OCI-LY3 (cell line): ENCODE measurements around the gene RSPRY1.

ENCODE experiments used
- H2AFZ ChIP-seq: fragments of 200-600, 300-600 bp; shearing (Covaris generic); 2 replicates; pipeline ENCODE4 v1.6.0; 2014; ENCODE audit warnings: antibody characterized with exemption, low read depth, low read length
- H3K27ac ChIP-seq: fragments of 200-600, 300-600 bp; sonication (generic); 2 replicates; pipeline ENCODE4 v1.5.1; 2014; ENCODE audit warnings: mild to moderate bottlenecking, low read length, moderate library complexity, mixed read lengths
- H3K27me3 ChIP-seq: fragments of 200-600, 300-600 bp; sonication (generic); 2 replicates; pipeline ENCODE4 v1.6.1; 2014; ENCODE audit warnings: low read depth, low read length, mixed read lengths
- H3K36me3 ChIP-seq: fragments of 200-600, 300-600 bp; sonication (generic); replicated peaks from 2 replicates; pipeline ENCODE3; 2014; ENCODE audit warnings: low read depth, low read length, mixed read lengths
- H3K4me1 ChIP-seq: fragments of 300-600, 200-600 bp; sonication (generic); 2 replicates; pipeline ENCODE4 v1.6.1; 2014; ENCODE audit warnings: low read length, mixed read lengths
- H3K4me2 ChIP-seq: fragments of 200-600, 300-600 bp; sonication (generic); 2 replicates; pipeline ENCODE4 v1.6.1; 2014; ENCODE audit warnings: low read length, mixed read lengths
- H3K4me3 ChIP-seq: fragments of 300-600, 200-600 bp; sonication (generic); 2 replicates; pipeline ENCODE4 v1.5.1; 2014; ENCODE audit warnings: antibody characterized with exemption, mild to moderate bottlenecking, low read length, moderate library complexity
- H3K79me2 ChIP-seq: fragments of 300-600, 200-600 bp; shearing (Covaris generic); 2 replicates; pipeline ENCODE4 v1.6.1; 2014; ENCODE audit warnings: mild to moderate bottlenecking, low read length, mixed read lengths
- H3K9ac ChIP-seq: fragments of 300-600, 200-600 bp; shearing (Covaris generic); 2 replicates; pipeline ENCODE4 v1.6.0; 2014; ENCODE audit warnings: mild to moderate bottlenecking, low read length, moderate library complexity
- H3K9me3 ChIP-seq: fragments of 200-600, 300-600 bp; shearing (Covaris generic); 2 replicates; pipeline ENCODE4 v1.6.1; 2014; ENCODE audit warnings: low read length, mixed read lengths; ENCODE audit not compliant: insufficient read depth
- H4K20me1 ChIP-seq: fragments of 200-600, 300-600 bp; sonication (generic); 2 replicates; pipeline ENCODE4 v1.6.1; 2016; ENCODE audit warnings: low read length, mixed read lengths; ENCODE audit not compliant: insufficient read depth
- CTCF ChIP-seq: fragments of 200-600, 300-600 bp; sonication (generic); IDR thresholded peaks from 2 replicates; pipeline ENCODE4 v1.5.1; 2014; ENCODE audit warnings: antibody characterized with exemption, low read length, low read depth
- EZH2phosphoT487 ChIP-seq: fragments of 200-600 bp; shearing (Covaris generic); IDR thresholded peaks from 2 replicates; pipeline ENCODE4 v1.6.1; 2018; ENCODE audit warnings: antibody characterized with exemption, mixed run types, low read depth

The RSPRY1 gene

DNA sequence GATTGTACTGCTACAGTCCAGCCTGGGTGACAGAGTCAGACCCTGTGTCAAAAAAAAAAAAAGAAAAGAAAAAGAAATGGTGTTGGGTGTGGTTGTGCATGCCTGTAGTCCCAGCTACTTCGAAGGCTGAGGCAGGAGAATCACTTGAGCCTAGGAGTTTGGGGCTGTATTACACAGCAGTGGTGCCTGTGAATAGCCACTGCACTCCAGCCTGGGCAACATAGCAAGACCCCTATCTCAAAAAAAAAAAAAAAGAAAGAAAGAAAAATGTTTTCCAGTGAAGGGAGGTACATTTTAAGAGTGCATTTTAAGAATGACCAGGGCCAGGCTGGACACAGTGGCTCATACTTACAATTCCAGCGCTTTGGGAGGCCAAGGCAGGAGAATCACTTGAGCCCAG is 65.2 kb downstream of the RSPRY1 start:
- H3K27me3 ChIP-seq, result no peaks in the 10 kb centered on the region
- H4K20me1 ChIP-seq, result no peaks in the 10 kb centered on the region
- H3K27ac ChIP-seq, result no peak overlapping the region
- H2AFZ ChIP-seq, result no peak overlapping the region
- no peaks in the 10 kb centered on the region for H3K79me2 ChIP-seq
- H3K36me3 ChIP-seq, result peaks cover 23% of the 10 kb centered on the region
- H3K4me3 ChIP-seq, result no peak overlapping the region
- no peaks in the 10 kb centered on the region for H3K4me1 ChIP-seq
- TF ChIP-seq EZH2phosphoT487 (no peak), CTCF (no peak)
- H3K9ac ChIP-seq, result no peak overlapping the region
- no peak overlapping the region for H3K4me2 ChIP-seq
- H3K9me3 ChIP-seq, result peaks cover 8% of the 10 kb centered on the region; the same call in 1 of the 2 replicates

DNA sequence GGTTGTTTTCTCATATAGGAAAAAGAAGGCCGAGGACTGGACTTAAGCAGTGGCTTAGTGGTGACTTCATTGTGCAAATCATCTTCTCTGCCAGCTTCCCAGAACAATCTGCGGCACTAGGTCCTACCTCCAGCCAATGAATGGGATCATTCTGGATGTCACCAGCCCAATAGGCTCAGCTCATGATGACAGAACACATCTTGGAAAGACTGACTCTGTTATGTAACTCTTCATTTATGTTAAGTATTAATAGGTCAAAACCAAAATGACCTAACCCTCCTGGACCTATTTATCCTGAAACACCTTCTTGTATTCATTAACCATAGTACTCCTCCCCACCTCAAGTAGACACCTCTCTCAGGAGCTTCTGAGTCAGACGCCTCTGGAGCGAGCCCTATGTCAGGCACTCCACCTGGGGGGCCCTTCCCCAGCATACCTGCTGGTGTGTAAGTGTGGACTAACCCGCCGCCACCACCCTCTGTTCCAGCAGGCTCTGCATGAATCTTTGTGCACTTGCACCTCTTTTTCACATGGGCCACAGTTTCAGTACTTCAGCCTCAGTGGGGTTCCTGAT is 66.1 kb downstream of the RSPRY1 start:
- no peak for TF ChIP-seq EZH2phosphoT487
- no peak for TF ChIP-seq CTCF
- peaks cover 8% of the 10 kb centered on the region; the same call in 1 of the 2 replicates for H3K9me3 ChIP-seq
- no peaks in the 10 kb centered on the region for H3K4me1 ChIP-seq
- H3K27ac ChIP-seq, result no peak overlapping the region
- no peak overlapping the region for H3K4me2 ChIP-seq
- no peaks in the 10 kb centered on the region for H3K79me2 ChIP-seq
- no peak overlapping the region for H2AFZ ChIP-seq
- no peaks in the 10 kb centered on the region for H4K20me1 ChIP-seq
- H3K9ac ChIP-seq, result no peak overlapping the region
- H3K36me3 ChIP-seq, result peaks cover 20% of the 10 kb centered on the region
- no peaks in the 10 kb centered on the region for H3K27me3 ChIP-seq
- H3K4me3 ChIP-seq, result no peak overlapping the region

- Histone ChIP-seq H3K4me3 (no peak overlapping the region), H3K36me3 (peaks cover 20% of the 10 kb centered on the region), H4K20me1 (no peaks in the 10 kb centered on the region), H3K9me3 (peaks cover 8% of the 10 kb centered on the region; the same call in 1 of the 2 replicates), H3K4me2 (no peak overlapping the region), H3K4me1 (no peaks in the 10 kb centered on the region), H3K79me2 (no peaks in the 10 kb centered on the region), H3K27me3 (no peaks in the 10 kb centered on the region), H2AFZ (no peak overlapping the region), H3K9ac (no peak overlapping the region), H3K27ac (no peak overlapping the region)
- TF ChIP-seq CTCF (no peak), EZH2phosphoT487 (no peak)
Measured at GRCh38 chr16:57253466-57253865, 67.3 kb downstream of the RSPRY1 start.

DNA sequence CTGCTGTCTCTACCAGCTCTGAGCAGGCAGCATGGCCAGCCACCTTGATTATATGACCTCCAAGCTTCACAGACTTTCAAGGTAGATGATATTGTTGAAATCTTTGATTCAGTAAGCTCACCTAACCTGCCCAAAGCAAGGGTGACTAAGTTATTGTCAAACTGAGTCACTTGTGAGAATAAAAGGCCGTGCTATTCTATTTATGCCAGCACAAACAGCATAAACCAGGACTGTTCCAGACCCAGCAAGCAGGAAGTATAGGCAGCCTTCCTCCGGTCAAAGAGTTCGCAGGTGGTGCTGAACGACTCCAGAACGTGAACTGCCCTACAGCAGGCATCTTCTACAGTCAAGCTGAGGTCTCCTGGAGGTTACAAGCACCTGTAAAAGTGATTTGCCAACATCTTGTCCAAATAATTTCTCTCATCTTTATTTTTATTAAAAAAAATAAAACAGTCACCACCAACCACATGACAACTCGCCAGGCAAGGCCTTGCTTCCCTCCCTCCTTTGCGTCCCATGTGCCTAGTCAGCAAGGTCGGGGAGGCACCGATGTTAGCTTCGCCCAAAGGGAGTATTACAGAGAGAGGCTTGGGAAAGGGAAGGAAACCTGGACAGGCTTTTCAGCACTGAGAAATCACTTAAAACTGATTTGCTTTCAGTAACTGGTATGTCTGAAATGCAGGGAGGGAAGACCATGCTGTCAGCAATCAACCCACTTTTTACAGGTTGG is 69.7 kb downstream of the RSPRY1 start:
- Histone ChIP-seq H3K4me3 (no peak overlapping the region), H3K27ac (no peak overlapping the region), H3K27me3 (no peaks in the 10 kb centered on the region), H2AFZ (no peak overlapping the region), H3K9ac (no peak overlapping the region), H3K79me2 (no peaks in the 10 kb centered on the region), H3K4me1 (peaks cover 11% of the 10 kb centered on the region), H4K20me1 (no peaks in the 10 kb centered on the region), H3K9me3 (peaks cover 8% of the 10 kb centered on the region; the same call in 1 of the 2 replicates), H3K36me3 (peaks cover 20% of the 10 kb centered on the region), H3K4me2 (no peak overlapping the region)
- no peak for TF ChIP-seq CTCF
